Mesothelial cell of epicardium (in vitro differentiated cells): ENCODE results near the gene NKX2-2. TPM values are rescaled to one million over a fixed set of nuclear protein-coding genes. Genes with fewer than 3 reads are reported as not detected.

Experiments used
- DNase-seq, 2 experiments: peaks; one replicate each; pipeline ENCODE4 v3.0.0; 2021; ENCODE audit warnings: low spot score in 2 of 2; ENCODE audit not compliant: unreplicated experiment in 2 of 2
- H3K27ac Mint-ChIP-seq: 2 replicates; pipeline ENCODE4 v1.8.0; 2021; ENCODE audit warnings: mixed read lengths
- H3K27me3 Mint-ChIP-seq: 2 replicates; pipeline ENCODE4 v1.8.0; 2021; ENCODE audit warnings: low read depth, mixed read lengths
- H3K36me3 Mint-ChIP-seq: 2 replicates; pipeline ENCODE4 v1.8.0; 2021; ENCODE audit warnings: mixed read lengths
- H3K4me1 Mint-ChIP-seq: 2 replicates; pipeline ENCODE4 v1.8.0; 2021; ENCODE audit warnings: mixed read lengths
- H3K4me3 Mint-ChIP-seq: 2 replicates; pipeline ENCODE4 v1.8.0; 2021; ENCODE audit warnings: mild to moderate bottlenecking, moderate library complexity, mixed read lengths
- H3K9me3 Mint-ChIP-seq: 2 replicates; pipeline ENCODE4 v1.8.0; 2021; ENCODE audit warnings: mixed read lengths
- CTCF ChIP-seq: fragments of 200-600 bp; sonication (generic); IDR thresholded peaks from one replicate; pipeline ENCODE4 v1.5.0; 2021; ENCODE audit warnings: antibody characterized with exemption; ENCODE audit not compliant: unreplicated experiment
- total RNA-seq: library from RNA; stranded (reverse); gene quantifications from 3 replicates; pipeline ENCODE4 v1.2.1, GENCODE V29; 2021

NKX2-2 gene
- total RNA-seq, 1 donor from 2014 or later: not detected

DNA sequence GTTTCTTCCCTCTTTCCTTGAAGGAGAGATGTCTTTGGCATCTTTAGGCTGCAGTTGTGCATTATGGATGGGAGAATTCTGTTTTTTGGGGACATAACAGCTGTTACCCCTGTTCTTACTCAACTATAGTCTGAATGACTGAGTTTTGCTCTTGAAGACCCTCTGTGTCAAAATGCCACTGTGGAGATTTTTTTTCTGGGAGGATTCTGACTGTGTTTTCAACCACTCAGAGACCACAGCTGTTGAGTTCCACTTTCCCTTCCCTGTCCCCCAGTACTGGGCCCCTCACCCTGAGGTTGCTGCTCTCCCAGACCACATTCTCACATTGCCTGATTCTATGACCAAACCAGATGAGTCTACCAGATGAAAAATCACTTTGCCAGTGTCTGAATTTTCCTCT lies 48.1 kb downstream of the NKX2-2 start:
- no peak for TF ChIP-seq CTCF
- Mint-ChIP-seq H3K36me3 (no peaks in the 10 kb centered on the region), H3K4me3 (no peak overlapping the region), H3K4me1 (no peaks in the 10 kb centered on the region), H3K9me3 (peaks cover 7% of the 10 kb centered on the region), H3K27ac (no peak overlapping the region), H3K27me3 (peaks cover 48% of the 10 kb centered on the region)
- no peak for DNase-seq

GRCh38 chr20:21464916-21465315 lies 48.9 kb downstream of the NKX2-2 start:
- Mint-ChIP-seq H3K4me1 (no peaks in the 10 kb centered on the region), H3K9me3 (peaks cover 7% of the 10 kb centered on the region), H3K36me3 (no peaks in the 10 kb centered on the region), H3K27ac (no peak overlapping the region), H3K27me3 (peaks cover 48% of the 10 kb centered on the region), H3K4me3 (no peak overlapping the region)
- no peak for DNase-seq
- TF ChIP-seq CTCF: no peak

Other genes starting within 250 kb of the NKX2-2 start
- gene XRN2, start 210.7 kb downstream of the NKX2-2 start, total RNA-seq: 76.7 to 79.7 TPM (median 77.0 TPM) in 3 replicates
- not detected in 3 replicates for gene NKX2-4, start 116.5 kb downstream of the NKX2-2 start, total RNA-seq
- not detected in 3 replicates for gene PAX1, start 191.6 kb upstream of the NKX2-2 start, total RNA-seq